Stimulated activated CD4-positive, alpha-beta T cell treated with anti-CD3 and anti-CD28 coated beads, Interleukin-1b, Interleukin-23, amount 100 ng/mL, for 48 hours (primary cell): ENCODE data around the gene MVK.

Experiments
- DNase-seq: peaks from one replicate; pipeline ENCODE4 v3.0.0-alpha.2; 2020

The MVK gene

DNA sequence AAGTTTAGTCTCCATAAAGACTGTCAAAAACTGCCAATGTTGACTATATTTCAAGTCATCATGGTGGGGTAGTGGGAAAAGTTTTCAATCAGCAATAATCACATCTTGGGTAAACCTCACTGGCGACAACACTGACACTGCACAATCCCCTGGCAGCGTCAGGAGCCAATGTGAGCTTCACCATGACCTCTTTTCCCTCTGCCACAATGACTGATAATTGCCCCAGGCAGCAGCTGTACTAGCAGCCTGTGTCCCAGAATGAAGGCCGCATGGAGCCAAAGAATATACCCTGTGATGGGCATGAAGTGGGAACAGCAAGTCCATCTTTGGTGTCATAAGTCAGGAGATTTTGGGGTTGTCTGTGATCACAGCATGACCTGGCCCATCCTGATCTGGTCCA, 5.6 kb upstream of the MVK start:
- DNase-seq = no peak

DNA sequence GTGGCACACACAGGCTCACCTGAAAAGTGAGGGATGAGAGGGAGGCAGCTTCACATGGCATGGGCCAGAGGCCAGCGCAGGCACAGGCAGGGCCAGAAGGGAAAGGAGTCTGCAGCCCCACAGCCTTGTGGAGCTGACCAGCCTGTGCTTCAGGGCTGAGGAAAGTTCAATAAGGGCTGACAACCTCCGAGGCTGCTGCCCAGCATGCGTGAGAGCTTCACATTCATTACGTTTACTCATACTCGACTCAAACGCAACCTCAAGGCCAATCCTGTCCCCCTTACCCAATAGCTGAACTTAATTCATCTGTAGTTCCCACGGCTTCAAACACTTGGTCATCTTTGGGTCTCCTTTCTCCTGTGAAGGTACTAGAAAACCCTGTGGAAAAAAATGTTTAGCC, 5.1 kb upstream of the MVK start:
- DNase-seq = no peak

- no peak for DNase-seq
Measured at GRCh38 chr12:109571773-109572505, 1.7 kb upstream of the MVK start.

GRCh38 chr12:109572506-109572845, 1.1 kb upstream of the MVK start:
- DNase-seq = no peak

DNA sequence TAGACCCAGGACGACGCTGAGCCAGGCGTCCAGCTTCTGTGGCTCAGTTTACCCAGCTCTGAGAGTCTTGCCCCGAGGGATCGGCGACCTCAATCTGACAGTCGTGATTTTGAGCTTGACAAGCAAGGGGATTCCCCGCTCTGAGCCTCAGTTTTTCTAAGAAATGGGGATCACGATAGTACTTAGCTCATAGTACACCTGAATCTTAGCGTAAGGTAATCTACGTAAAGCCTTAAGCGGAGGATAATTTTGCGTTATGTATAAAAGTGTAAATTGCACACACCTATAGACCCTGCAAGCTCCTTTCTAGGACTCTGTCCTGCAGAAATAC, 285 bp downstream of the MVK start:
- DNase-seq = no peak

DNA sequence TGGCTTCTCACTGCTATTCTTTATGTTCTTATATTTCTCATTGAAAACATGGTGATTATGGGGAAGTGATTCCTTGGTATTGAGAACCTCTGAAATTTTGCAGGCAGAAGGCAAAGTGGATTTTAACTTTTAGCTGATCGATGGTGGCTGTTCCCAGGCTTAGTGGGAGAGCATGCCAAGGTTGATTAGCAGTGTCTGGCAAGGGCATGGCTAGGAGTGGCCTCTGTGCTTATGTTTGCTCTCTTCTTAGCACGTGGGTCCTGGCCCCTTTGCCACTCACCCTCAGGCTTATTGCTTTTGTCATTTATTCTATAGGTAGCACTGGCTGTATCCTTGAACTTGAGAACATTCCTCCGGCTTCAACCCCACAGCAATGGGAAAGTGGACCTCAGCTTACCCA, 2.1 kb downstream of the MVK start:
- DNase-seq = no peak

DNA sequence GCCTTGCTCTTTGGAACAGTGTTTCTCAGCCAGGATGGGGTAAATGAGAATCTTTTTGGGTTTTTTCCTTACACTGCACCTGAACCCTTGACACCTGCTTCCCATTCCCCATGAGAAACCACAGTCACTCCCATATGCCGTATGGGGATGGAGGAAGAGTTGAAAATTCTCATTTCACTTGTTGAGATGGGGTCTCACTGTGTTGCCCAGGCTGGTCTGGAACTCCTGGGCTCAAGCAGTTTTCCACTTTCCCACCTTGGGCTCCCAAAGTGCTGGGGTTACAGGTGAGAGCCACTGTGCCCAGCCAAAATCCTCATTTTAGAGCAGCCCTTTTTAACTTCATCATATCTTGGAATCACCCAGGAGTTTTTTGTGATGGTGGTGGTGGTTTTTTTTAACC, 3.7 kb downstream of the MVK start:
- no peak for DNase-seq

- DNase-seq = no peak
Measured at GRCh38 chr12:109578330-109578927, 4.8 kb downstream of the MVK start.

DNA sequence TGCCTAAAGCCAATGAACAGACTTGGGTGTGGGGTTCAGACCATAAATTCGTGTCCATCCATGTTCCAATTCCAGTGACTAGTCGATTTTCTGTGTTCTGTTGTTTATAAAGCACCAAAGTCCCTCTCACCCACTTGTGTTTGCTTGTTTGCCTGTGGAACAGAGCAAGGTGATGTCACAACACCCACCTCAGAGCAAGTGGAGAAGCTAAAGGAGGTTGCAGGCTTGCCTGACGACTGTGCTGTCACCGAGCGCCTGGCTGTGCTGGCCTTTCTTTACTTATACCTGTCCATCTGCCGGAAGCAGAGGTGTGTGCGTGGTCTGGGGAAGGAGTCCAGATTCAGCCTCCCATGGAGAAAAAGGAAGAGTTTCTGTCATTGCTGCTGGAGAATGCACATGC, 6.0 kb downstream of the MVK start:
- DNase-seq = no peak

DNA sequence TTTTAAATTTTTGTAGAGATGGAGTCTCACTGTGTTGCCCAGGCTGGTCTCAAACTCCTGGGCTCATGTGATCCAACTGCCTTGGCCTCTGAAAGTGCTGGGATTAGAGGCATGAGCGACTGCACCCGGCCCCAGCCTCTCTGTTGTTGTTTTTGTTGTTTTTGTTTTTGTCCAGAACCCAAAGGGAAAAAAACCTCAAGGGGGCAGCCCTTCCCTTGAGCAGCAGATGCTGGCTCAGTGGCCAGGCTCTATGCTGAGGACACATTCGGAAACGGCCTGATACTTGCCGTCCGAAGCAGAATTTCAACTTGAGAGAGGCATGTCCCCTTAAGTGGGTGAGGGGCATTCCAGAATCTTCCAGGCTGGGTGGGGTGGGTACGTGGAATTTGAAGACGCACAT, 6.7 kb downstream of the MVK start:
- DNase-seq = no peak

GRCh38 chr12:109580684-109581333, 7.2 kb downstream of the MVK start:
- no peak for DNase-seq

DNA sequence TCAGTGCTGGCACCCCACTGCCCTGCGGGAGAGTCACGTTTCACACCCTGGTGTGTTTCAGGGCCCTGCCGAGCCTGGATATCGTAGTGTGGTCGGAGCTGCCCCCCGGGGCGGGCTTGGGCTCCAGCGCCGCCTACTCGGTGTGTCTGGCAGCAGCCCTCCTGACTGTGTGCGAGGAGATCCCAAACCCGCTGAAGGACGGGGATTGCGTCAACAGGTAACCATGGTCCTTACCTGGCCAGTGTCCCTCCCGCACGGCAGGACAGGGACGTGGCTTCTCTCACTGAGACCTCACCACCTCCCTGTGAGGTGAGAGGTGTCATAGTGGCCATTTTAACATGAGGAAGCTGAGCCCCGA, 7.7 kb downstream of the MVK start:
- DNase-seq = no peak

- no peak for DNase-seq
Measured at GRCh38 chr12:109581856-109582255, 8.3 kb downstream of the MVK start.

DNA sequence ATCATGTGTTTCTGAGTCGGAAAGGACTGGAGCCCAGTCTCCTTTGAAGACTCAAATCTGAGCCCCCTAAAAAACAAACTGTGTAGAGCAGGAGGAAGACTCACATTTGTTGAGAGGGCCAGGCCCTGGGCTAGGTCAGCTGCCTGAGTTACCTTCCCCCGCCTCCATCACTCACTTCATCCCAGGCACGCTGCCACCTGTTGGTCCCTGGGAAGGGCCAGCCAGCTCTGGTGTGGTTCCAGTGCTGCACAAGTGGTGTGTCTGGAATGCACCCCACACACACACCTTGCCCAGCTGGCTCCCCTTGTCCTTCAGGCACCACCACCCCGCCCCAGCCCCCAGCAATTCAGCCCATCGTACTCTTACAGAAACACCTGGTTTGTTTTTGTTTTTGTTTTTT, 9.0 kb downstream of the MVK start:
- DNase-seq = no peak

DNA sequence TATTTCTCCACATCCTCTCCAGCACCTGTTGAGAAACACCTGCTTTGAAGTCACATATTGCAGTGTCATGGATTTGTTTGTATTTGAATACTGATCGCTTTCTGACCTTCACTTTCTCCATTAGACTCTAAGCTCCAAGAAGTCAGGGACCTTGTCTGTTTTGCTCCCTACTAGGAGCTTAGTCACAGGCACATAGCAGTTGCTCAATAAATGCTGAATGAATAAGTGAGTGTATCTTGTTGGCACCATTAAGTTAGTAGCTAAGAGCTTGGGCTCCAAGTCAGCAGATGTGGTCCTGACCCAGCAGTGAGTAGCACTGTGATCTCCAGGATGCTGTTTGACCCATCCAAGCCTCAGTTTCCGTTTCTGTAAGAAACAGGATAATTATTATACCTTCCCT, 10.1 kb downstream of the MVK start:
- no peak for DNase-seq

- DNase-seq = no peak
Measured at GRCh38 chr12:109586385-109587296, 13.0 kb downstream of the MVK start.

- DNase-seq = no peak
Measured at GRCh38 chr12:109587921-109588320, 14.3 kb downstream of the MVK start.

DNA sequence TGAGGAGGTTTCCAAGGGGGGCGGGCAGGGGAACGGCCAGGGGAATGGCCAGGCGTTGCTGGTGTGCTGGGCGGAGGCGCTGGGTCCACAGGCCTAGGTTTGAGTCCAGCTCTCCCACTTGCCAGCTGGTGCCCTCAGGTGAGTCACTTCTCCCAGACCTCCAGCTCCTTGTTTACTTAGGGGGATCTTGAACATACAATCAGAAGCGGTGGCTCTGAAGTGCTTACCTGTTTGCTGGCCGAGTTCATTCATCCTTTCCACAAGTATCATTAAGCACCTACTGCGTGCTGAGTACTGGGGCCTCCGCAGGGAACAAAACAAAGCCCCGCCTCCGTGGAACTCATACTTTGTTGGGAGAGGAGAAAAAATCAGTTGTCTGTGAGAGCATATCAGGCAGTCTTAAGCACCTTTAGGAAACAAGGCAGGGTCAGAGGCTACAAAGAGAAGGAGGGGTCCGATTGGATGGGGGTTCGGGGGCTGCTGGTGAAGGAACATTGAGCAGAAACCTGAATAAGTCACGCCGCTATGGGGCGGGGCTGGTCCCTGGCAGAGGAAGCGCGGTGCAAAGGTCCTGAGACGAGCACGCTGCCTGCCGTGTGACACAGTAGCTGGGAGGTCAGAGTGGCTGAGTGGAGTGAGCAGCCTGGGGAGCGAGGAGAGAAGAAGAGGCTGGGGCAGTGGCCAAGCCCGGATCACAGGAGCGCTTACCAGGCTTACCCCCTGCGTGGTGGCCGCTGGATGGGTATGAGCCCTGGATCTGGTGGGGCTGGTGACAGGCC, 15.1 kb downstream of the MVK start:
- no peak for DNase-seq

DNA sequence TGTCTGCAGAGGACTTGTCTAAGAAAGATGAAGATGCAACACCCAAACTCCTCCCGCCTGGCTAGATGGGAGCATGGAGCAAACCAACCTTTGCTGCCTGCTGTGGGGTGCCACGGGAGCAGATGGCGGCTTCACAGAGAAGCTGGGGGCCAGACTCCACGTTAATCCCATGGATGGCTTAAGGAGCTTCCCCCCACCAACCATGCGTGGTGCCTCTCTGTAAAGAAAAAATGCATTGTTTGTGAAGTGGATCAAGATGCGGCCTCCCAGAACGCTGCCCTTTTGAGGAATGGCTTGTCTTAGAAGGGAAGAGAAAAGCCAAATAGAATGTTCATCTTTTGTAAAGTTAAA, 15.6 kb downstream of the MVK start:
- no peak for DNase-seq

GRCh38 chr12:109589691-109590245, 16.2 kb downstream of the MVK start:
- no peak for DNase-seq

GRCh38 chr12:109590566-109590965, 17.0 kb downstream of the MVK start:
- DNase-seq = no peak

- DNase-seq = no peak
Measured at GRCh38 chr12:109591041-109591440, 17.4 kb downstream of the MVK start.
